Smooth muscle cell (in vitro differentiated cells): ENCODE data around the gene P2RX6. TPM values are rescaled to one million over a fixed set of nuclear protein-coding genes. Genes with fewer than 3 reads are reported as not detected.

Experiments
- DNase-seq: peaks from one replicate; lab custom pipeline; 2025; ENCODE audit not compliant: unreplicated experiment; lab: John Stamatoyannopoulos, UW
- H2AFZ ChIP-seq: fragments of 200-600 bp; sonication (generic); 2 replicates; pipeline ENCODE4 v1.6.0; 2016; ENCODE audit warnings: antibody characterized with exemption, low read depth, mild to moderate bottlenecking
- H3F3A ChIP-seq: fragments of 200-600 bp; sonication (generic); 2 replicates; pipeline ENCODE4 v1.6.0; 2017; ENCODE audit warnings: antibody characterized with exemption, low read depth
- H3K27ac ChIP-seq: fragments of 200-600 bp; sonication (generic); 2 replicates; pipeline ENCODE4 v1.5.1; 2016; ENCODE audit warnings: low read depth, mild to moderate bottlenecking
- H3K27me3 ChIP-seq: fragments of 200-600 bp; sonication (generic); 2 replicates; pipeline ENCODE4 v1.6.1; 2016; ENCODE audit warnings: low read depth, mild to moderate bottlenecking
- H3K36me3 ChIP-seq: fragments of 200-600 bp; sonication (generic); 2 replicates; pipeline ENCODE4 v1.5.1; 2016; ENCODE audit warnings: low read depth
- H3K4me1 ChIP-seq: fragments of 200-600 bp; sonication (generic); 2 replicates; pipeline ENCODE4 v1.5.1; 2016; ENCODE audit warnings: low read depth
- H3K4me2 ChIP-seq: fragments of 200-600 bp; sonication (generic); 2 replicates; pipeline ENCODE4 v1.6.0; 2016; ENCODE audit warnings: mild to moderate bottlenecking
- H3K4me3 ChIP-seq: fragments of 200-600 bp; sonication (generic); 2 replicates; pipeline ENCODE4 v1.5.1; 2016; ENCODE audit warnings: mild to moderate bottlenecking
- H3K79me2 ChIP-seq: fragments of 200-600 bp; sonication (generic); 2 replicates; pipeline ENCODE4 v1.6.0; 2016; ENCODE audit warnings: low read depth, mild to moderate bottlenecking
- H3K9ac ChIP-seq: fragments of 200-600 bp; sonication (generic); 2 replicates; pipeline ENCODE4 v1.6.0; 2016; ENCODE audit warnings: low read depth
- H3K9me3 ChIP-seq: fragments of 200-600 bp; sonication (generic); replicated peaks from 2 replicates; pipeline ENCODE4 v1.5.1; 2016; ENCODE audit warnings: low read depth
- H4K20me1 ChIP-seq: fragments of 200-600 bp; sonication (generic); 2 replicates; pipeline ENCODE4 v1.6.0; 2016; ENCODE audit warnings: low read depth
- WGBS: methylation state at CpG from one replicate; pipeline ENCODE4 v1.1.7; 2016; ENCODE audit warnings: low lambda C conversion rate; 5-methylcytosine and 5-hydroxymethylcytosine counted together
- polyA plus RNA-seq: library from polyadenylated mRNA; unstranded; fragments of >200 nt; fragmentation: Nextera tagmentation; extraction: Ambion mirVana; gene quantifications from 2 replicates; pipeline ENCODE4 v1.2.1, GENCODE V29; 2016
- total RNA-seq: library from RNA; depleted of rRNA; stranded (reverse); fragments of >200 nt; gene quantifications from 2 replicates; pipeline ENCODE4 v1.2.3, GENCODE V29; 2014
- TF ChIP-seq, protein P1 (sequence below): fragments of 200-600 bp; sonication (generic); IDR thresholded peaks from 2 replicates; pipeline ENCODE4 v1.5.1; 2017; ENCODE audit warnings: borderline replicate concordance, mild to moderate bottlenecking, antibody characterized with exemption; ENCODE audit not compliant: insufficient read depth, poor library complexity, severe bottlenecking

The P2RX6 gene
- total and polyA plus RNA-seq, 2 experiments from 2014 or later = 0.13 to 1.2 TPM

GRCh38 chr22:20996031-20996410 is 18.9 kb upstream of the P2RX6 start:
- Histone ChIP-seq H3K36me3 (no peaks in the 10 kb centered on the region), H2AFZ (no peak overlapping the region), H3F3A (no peaks in the 10 kb centered on the region), H3K4me3 (no peak overlapping the region), H3K27ac (no peak overlapping the region), H3K4me2 (no peak overlapping the region), H4K20me1 (no peaks in the 10 kb centered on the region), H3K9me3 (no peaks in the 10 kb centered on the region), H3K4me1 (peaks cover 7% of the 10 kb centered on the region), H3K9ac (no peak overlapping the region), H3K79me2 (peaks cover 7% of the 10 kb centered on the region), H3K27me3 (no peaks in the 10 kb centered on the region)
- DNase-seq = no peak
- 97% methylated on average over 9 of the region's 10 CpGs for WGBS
- TF ChIP-seq, protein P1, sequence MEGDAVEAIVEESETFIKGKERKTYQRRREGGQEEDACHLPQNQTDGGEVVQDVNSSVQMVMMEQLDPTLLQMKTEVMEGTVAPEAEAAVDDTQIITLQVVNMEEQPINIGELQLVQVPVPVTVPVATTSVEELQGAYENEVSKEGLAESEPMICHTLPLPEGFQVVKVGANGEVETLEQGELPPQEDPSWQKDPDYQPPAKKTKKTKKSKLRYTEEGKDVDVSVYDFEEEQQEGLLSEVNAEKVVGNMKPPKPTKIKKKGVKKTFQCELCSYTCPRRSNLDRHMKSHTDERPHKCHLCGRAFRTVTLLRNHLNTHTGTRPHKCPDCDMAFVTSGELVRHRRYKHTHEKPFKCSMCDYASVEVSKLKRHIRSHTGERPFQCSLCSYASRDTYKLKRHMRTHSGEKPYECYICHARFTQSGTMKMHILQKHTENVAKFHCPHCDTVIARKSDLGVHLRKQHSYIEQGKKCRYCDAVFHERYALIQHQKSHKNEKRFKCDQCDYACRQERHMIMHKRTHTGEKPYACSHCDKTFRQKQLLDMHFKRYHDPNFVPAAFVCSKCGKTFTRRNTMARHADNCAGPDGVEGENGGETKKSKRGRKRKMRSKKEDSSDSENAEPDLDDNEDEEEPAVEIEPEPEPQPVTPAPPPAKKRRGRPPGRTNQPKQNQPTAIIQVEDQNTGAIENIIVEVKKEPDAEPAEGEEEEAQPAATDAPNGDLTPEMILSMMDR = no peak

GRCh38 chr22:20996598-20997535 is 18.1 kb upstream of the P2RX6 start:
- Histone ChIP-seq H3K4me2 (no peak overlapping the region), H3K79me2 (peaks cover 9% of the 10 kb centered on the region), H3K9ac (no peak overlapping the region), H3K4me3 (no peak overlapping the region), H3F3A (no peaks in the 10 kb centered on the region), H3K36me3 (no peaks in the 10 kb centered on the region), H3K9me3 (no peaks in the 10 kb centered on the region), H4K20me1 (no peaks in the 10 kb centered on the region), H3K27me3 (no peaks in the 10 kb centered on the region), H3K4me1 (peaks cover 8% of the 10 kb centered on the region), H3K27ac (no peak overlapping the region), H2AFZ (no peak overlapping the region)
- WGBS = 98% methylated on average over 27 of the region's 27 CpGs
- DNase-seq = no peak
- TF ChIP-seq, protein P1 = no peak

GRCh38 chr22:20997536-20998257 is 17.3 kb upstream of the P2RX6 start:
- Histone ChIP-seq H3K9me3 (no peaks in the 10 kb centered on the region), H3K27me3 (no peaks in the 10 kb centered on the region), H3K27ac (no peak overlapping the region), H4K20me1 (no peaks in the 10 kb centered on the region), H3K36me3 (no peaks in the 10 kb centered on the region), H3K79me2 (peaks cover 9% of the 10 kb centered on the region), H3K4me1 (peaks cover 8% of the 10 kb centered on the region), H2AFZ (no peak overlapping the region), H3K4me3 (no peak overlapping the region), H3K4me2 (no peak overlapping the region), H3K9ac (no peak overlapping the region), H3F3A (no peaks in the 10 kb centered on the region)
- TF ChIP-seq, protein P1 = no peak
- 91% methylated on average over 13 of the region's 13 CpGs for WGBS
- no peak for DNase-seq
